Heart left ventricle (tissue), 16 donors: ENCODE data around the gene GSTCD. TPM values are rescaled to one million over a fixed set of nuclear protein-coding genes. Genes with fewer than 3 reads are reported as not detected.

Source experiments
- ATAC-seq, 4 donors: fragments of 200-7000 bp; cut with Tn5 transposase; one replicate each; pipeline ENCODE4 v1.9.1; 2020 to 2022; ENCODE audit warnings: moderate library complexity in 4 of 4, mild to moderate bottlenecking in 3 of 4, moderate number of reproducible peaks in 1 of 4
- DNase-seq, 5 donors: peaks; one replicate each; pipeline ENCODE4 v3.0.0-alpha.2; 2020
- H3K27ac ChIP-seq, 12 donors: fragments of 200-600 bp; sonication (generic) in 4 of 12; one replicate each; pipeline versions ENCODE4 v1.5.0 to v1.8.0; 2016 to 2022; ENCODE audit warnings: mild to moderate bottlenecking in 2 of 12
- H3K27me3 ChIP-seq, 9 donors: fragments of 200-600 bp; sonication (generic) in 2 of 9; one replicate each; pipeline versions ENCODE4 v1.5.1 to v1.8.0; 2016 to 2022; ENCODE audit warnings: mild to moderate bottlenecking in 3 of 9
- H3K36me3 ChIP-seq, 9 donors: fragments of 200-600 bp; sonication (generic) in 2 of 9; one replicate each; pipeline versions ENCODE4 v1.5.0 to v1.8.0; 2018 to 2022; ENCODE audit warnings: mild to moderate bottlenecking in 2 of 9
- H3K4me1 ChIP-seq, 12 donors: fragments of 200-600 bp; sonication (generic) in 4 of 12; one replicate each; pipeline versions ENCODE4 v1.5.0 to v1.8.0; 2016 to 2022; ENCODE audit warnings: mild to moderate bottlenecking in 3 of 12
- H3K4me3 ChIP-seq, 12 donors: fragments of 200-600 bp; sonication (generic) in 4 of 12; one replicate each; pipeline versions ENCODE4 v1.5.0 to v1.8.0; 2017 to 2022; ENCODE audit warnings: mild to moderate bottlenecking in 9 of 12, moderate library complexity in 4 of 12
- H3K9me3 ChIP-seq, 12 donors: fragments of 200-600 bp; sonication (generic) in 4 of 12; one replicate each; pipeline versions ENCODE4 v1.5.0 to v1.8.0; 2016 to 2022; ENCODE audit warnings: mild to moderate bottlenecking in 1 of 12
- CTCF ChIP-seq, 12 donors: fragments of 200-600 bp; sonication (generic) in 4 of 12; IDR thresholded peaks; one replicate each; pipeline versions ENCODE4 v1.5.0 to v1.8.0; 2018 to 2022; ENCODE audit warnings: antibody characterized with exemption in 12 of 12, mild to moderate bottlenecking in 5 of 12
- POLR2A ChIP-seq, 2 donors: fragments of 450-650 bp; IDR thresholded peaks; one replicate each; pipeline ENCODE4 v1.6.1; 2017; ENCODE audit warnings: antibody characterized with exemption in 2 of 2, mild to moderate bottlenecking in 2 of 2, moderate library complexity in 2 of 2
- WGBS, 4 donors: extraction: QIAGEN DNeasy Blood & Tissue Kit in 2 of 4; methylation state at CpG; one replicate each; pipeline versions ENCODE4 v1.1.5 to v1.1.7; 2013 to 2018; 5-methylcytosine and 5-hydroxymethylcytosine counted together
- intact Hi-C, 10 donors: fragments of 100-400 bp; cut with DNase I; formaldehyde crosslinking; loops; one replicate each; pipeline versions ENCODE4 v1.11.1 to v1.14.2; 2022
- polyA plus RNA-seq, 2 donors: library from polyadenylated mRNA; stranded (reverse); fragments of 200-250 nt; gene quantifications; one replicate each; pipeline ENCODE4 v1.2.3, GENCODE V29; 2013
- total RNA-seq, 9 donors: library from RNA; depleted of rRNA in 2 of 9; stranded (reverse); fragments of >200 nt in 2 of 9; fragmentation: NEBNext Ultra II Directional in 3 of 9; extraction: Animal tissue kit (Norgen Biotek cat#: 25700) in 3 of 9; gene quantifications; one replicate each; pipeline versions ENCODE4 v1.1.0 to v1.2.4, GENCODE V29; 2016 to 2023
- donor health status: ischemic (EF 13 %, LVEDD 7.1; RV severe dilation, severe dysfunction).
- donor health status: healthy with polysubstance abuse.
- donor health status: DM: no; HTN: yes; CAD: no.
- donor health status: DM: no; HTN: no; CAD: no.
- donor health status: ischemic (EF 25% LVEDD 6.9; RV normal size, moderate dysfunction).
- donor health status: ischemic (EF 25% LVEDD 5.7; RV mildly dilated, moderate dysfunction).
- donor health status: healthy.
- donor health status: DM: yes; HTN: yes; CAD: no.
- donor health status: ischemic (EF 35%, LVEDD 5.7; RV mildly dilated, moderate dysfunction).
- donor health status: nonischemic (EF 11% LVEDD 7.7; RV severe dilation, severe dysfunction).
- donor health status: DM: yes; HTN: yes; CAD: no.
- donor health status: PGD.
- donor health status: ischemic (EF 29% LVEDD 5.4; RV normal size, mild dysfunction).
- donor health status: nonischemic (EF 23%, LVEDD 6.1; RV moderate dilation, normal function).

Gene GSTCD
- total and polyA plus RNA-seq, 11 donors: 0.57 to 6.4 (median 3.8) TPM

GRCh38 chr4:105780176-105780575, 71.6 kb downstream of the GSTCD start:
- no peak for ATAC-seq
- intact Hi-C loops: no loop called here
- H3K4me1 ChIP-seq: peaks cover 0 to 6% (median 0%) of the 10 kb centered on the region in 12 donors
- no peaks in the 10 kb centered on the region for H3K9me3 ChIP-seq
- no peaks in the 10 kb centered on the region for H3K36me3 ChIP-seq
- TF ChIP-seq POLR2A (IDR thresholded peaks at IDR 0.05): no peak
- TF ChIP-seq CTCF (IDR thresholded peaks at IDR 0.05): no peak
- no peak overlapping the region for H3K4me3 ChIP-seq
- no peaks in the 10 kb centered on the region for H3K27me3 ChIP-seq
- no peak for DNase-seq
- WGBS, 4 donors: 64 to 94% (median 75%) methylated on average over 2 of the region's 2 CpGs
- no peak overlapping the region for H3K27ac ChIP-seq

GRCh38 chr4:105784761-105785160, 76.2 kb downstream of the GSTCD start:
- intact Hi-C loops: no loop called here
- Histone ChIP-seq H3K4me3 (no peak overlapping the region), H3K27me3 (no peaks in the 10 kb centered on the region), H3K36me3 (no peaks in the 10 kb centered on the region), H3K9me3 (no peaks in the 10 kb centered on the region), H3K4me1 (peaks cover 0 to 9% (median 0%) of the 10 kb centered on the region in 12 donors), H3K27ac (no peak overlapping the region)
- TF ChIP-seq POLR2A (IDR thresholded peaks at IDR 0.05) (no peak), CTCF (IDR thresholded peaks at IDR 0.05) (no peak)
- ATAC-seq: peak; percentile 76 to 95 (median 92)
- WGBS, 4 donors: 34 to 43% (median 37%) methylated on average over 2 of the region's 2 CpGs
- DNase-seq: no peak

GRCh38 chr4:105785792-105786191, 77.2 kb downstream of the GSTCD start:
- no peak for TF ChIP-seq POLR2A (IDR thresholded peaks at IDR 0.05)
- no peak for TF ChIP-seq CTCF (IDR thresholded peaks at IDR 0.05)
- ATAC-seq (no peak), DNase-seq (no peak)
- intact Hi-C loops: no loop called here
- no peaks in the 10 kb centered on the region for H3K27me3 ChIP-seq
- H3K4me1 ChIP-seq: peaks cover 0 to 9% (median 0%) of the 10 kb centered on the region in 12 donors
- H3K27ac ChIP-seq: no peak overlapping the region
- H3K9me3 ChIP-seq: no peaks in the 10 kb centered on the region
- H3K36me3 ChIP-seq: no peaks in the 10 kb centered on the region
- no peak overlapping the region for H3K4me3 ChIP-seq

GRCh38 chr4:105786748-105787147, 78.2 kb downstream of the GSTCD start:
- Histone ChIP-seq H3K27ac (no peak overlapping the region), H3K36me3 (no peaks in the 10 kb centered on the region), H3K4me3 (no peak overlapping the region), H3K27me3 (no peaks in the 10 kb centered on the region), H3K9me3 (no peaks in the 10 kb centered on the region), H3K4me1 (peaks cover 0 to 9% (median 0%) of the 10 kb centered on the region in 12 donors)
- 90 to 94% (median 92%) methylated on average over 3 of the region's 3 CpGs for WGBS, 4 donors
- intact Hi-C loops: no loop called here
- TF ChIP-seq CTCF (IDR thresholded peaks at IDR 0.05): no peak
- TF ChIP-seq POLR2A (IDR thresholded peaks at IDR 0.05): no peak
- no peak for ATAC-seq
- DNase-seq: no peak
